C4-2B (cell line): Measurements from ENCODE around the gene MAST4.

Experiments used
- ZFX ChIP-seq: fragments of 450-650 bp; IDR thresholded peaks from 2 replicates; pipeline ENCODE4 v1.6.1; 2017
- TF ChIP-seq, protein P1 (sequence below): fragments of 450-650 bp; conservative IDR thresholded peaks from 2 replicates; pipeline ENCODE4 v1.5.1; 2017; ENCODE audit warnings: mild to moderate bottlenecking

- TF ChIP-seq, protein P1, sequence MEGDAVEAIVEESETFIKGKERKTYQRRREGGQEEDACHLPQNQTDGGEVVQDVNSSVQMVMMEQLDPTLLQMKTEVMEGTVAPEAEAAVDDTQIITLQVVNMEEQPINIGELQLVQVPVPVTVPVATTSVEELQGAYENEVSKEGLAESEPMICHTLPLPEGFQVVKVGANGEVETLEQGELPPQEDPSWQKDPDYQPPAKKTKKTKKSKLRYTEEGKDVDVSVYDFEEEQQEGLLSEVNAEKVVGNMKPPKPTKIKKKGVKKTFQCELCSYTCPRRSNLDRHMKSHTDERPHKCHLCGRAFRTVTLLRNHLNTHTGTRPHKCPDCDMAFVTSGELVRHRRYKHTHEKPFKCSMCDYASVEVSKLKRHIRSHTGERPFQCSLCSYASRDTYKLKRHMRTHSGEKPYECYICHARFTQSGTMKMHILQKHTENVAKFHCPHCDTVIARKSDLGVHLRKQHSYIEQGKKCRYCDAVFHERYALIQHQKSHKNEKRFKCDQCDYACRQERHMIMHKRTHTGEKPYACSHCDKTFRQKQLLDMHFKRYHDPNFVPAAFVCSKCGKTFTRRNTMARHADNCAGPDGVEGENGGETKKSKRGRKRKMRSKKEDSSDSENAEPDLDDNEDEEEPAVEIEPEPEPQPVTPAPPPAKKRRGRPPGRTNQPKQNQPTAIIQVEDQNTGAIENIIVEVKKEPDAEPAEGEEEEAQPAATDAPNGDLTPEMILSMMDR: no peak
- TF ChIP-seq ZFX: no peak
Measured at GRCh38 chr5:66633754-66634153, 37.6 kb downstream of the MAST4 start.
